GM11168 (cell line): ENCODE results near the gene IFNAR1.

Source experiments
- in situ Hi-C: fragments of 300-500 bp; cut with MboI; formaldehyde crosslinking; loops from one replicate; pipeline ENCODE4 v1.12.0; 2022; ENCODE audit warnings: low sequenced_read_pairs; ENCODE audit not compliant: unreplicated experiment

Gene IFNAR1

DNA sequence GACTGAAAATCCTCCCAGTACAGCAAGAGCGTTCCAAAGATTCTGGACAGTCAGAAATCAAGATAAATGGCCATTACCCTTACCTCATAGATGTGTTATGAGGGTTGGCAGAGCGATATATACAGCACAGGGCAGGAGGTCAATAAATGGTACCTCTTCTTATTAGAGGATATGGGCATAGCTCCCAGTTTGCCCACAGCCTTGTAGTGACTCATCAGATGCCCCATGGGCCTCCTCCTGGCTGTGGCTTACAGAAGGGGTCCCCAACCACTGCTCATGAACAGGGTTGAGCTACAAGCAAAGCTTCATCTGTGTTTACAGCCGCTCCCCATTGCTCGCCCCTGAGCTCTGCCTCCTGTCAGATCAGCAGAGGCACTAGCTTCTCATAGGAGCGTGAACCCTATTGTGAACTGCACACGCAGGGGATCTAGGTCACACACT lies 71.1 kb downstream of the IFNAR1 start:
- in situ Hi-C loops, result no loop called here

- in situ Hi-C loops, result no loop called here
Observed at GRCh38 chr21:33396436-33396835, 71.7 kb downstream of the IFNAR1 start.

DNA sequence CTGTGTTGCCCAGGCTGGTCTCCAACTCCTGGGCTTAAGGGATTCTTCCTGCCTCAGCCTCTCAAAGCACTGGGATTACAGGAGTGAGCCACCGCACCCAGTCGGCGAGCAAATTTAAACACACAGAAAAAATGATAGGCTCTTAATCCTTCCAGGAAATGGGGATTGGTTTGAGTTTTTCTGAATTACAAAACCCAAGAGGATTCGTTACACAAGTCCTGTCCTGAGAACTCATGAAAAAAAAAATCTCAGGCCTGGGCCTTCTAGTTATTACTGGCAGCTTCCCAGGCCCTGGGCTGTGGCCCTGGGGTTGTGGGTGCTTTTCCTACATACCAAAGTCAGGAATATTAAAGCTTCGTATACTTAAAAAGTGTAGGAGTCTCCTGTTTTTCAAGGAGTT lies 72.2 kb downstream of the IFNAR1 start:
- in situ Hi-C loops, result no loop called here

- in situ Hi-C loops, result no loop called here
Observed at GRCh38 chr21:33397717-33398116, 72.9 kb downstream of the IFNAR1 start.

GRCh38 chr21:33398361-33398760 lies 73.6 kb downstream of the IFNAR1 start:
- in situ Hi-C loops, result no loop called here

- in situ Hi-C loops, result no loop called here
Observed at GRCh38 chr21:33401630-33401992, 76.8 kb downstream of the IFNAR1 start.

GRCh38 chr21:33402001-33402979 lies 77.5 kb downstream of the IFNAR1 start:
- in situ Hi-C loops, result no loop called here

DNA sequence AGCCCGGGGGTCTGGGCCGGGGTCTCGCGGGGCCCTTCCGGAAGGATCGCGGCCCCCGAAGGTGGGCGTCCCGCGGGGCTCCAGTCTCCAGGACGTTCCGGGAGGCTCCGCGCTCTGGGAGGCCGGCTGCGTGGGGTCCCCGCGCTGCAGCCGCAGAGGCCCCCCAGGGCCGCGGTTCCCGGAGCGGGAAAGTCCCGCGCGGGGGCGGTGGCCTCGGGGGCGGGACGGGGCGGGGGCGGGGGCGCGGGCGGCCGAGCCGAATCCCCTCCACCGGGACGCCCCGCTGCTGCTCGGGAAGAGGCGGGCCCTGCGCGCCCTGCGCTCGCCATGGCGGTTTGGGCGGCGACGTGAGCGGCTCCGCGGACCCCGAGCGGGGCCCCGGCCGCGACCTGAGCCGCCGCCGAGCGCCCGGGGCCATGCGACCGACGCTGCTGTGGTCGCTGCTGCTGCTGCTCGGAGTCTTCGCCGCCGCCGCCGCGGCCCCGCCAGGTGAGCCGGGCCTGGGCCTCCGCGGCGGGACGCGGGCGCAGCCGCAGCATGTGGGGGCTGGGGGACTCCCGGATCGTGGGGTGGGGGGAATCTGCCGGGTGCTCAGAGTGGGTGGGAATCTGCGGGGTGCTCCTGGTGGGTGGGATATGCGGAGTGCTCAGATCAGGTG lies 78.5 kb downstream of the IFNAR1 start, which contains the start of gene IFNGR2:
Gene IFNGR2 (plus strand): TSS at position 286 of the 658 bp plus-strand sequence. CDS start 131 bp downstream, at position 417.
- in situ Hi-C loops, result no loop called here

- in situ Hi-C loops, result no loop called here
Observed at GRCh38 chr21:33403786-33404585, 79.2 kb downstream of the IFNAR1 start.

DNA sequence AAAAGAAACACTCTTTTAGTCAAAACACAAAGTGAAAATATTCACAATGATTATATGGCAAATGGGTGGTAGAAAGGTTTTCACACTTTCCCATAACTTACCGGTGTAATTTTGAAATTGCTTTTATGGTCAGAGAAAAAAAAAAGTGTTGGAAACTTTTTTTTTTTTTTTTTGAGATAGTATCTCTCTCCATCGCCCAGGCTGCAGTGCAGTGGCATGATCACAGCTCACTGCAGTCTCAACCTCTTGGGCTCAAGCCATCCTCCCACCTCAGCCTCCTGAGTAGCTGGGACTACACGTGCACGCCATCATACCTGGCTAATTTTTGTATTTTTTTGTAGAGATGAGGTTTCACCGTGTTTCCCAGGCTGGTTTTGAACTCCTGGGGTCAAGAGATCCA lies 81.7 kb downstream of the IFNAR1 start:
- in situ Hi-C loops, result no loop called here
